DMS114 treated with DMSO at 0.1 percent for 48 hours (cell line): ENCODE data around the gene SNX10.
"Not testable (repeated sequence)": the region's sequence is repeated elsewhere in the genome, so short reads cannot be mapped to it uniquely, and the experiment has no call there.

ENCODE experiments used
- DNase-seq: peaks from one replicate; lab custom pipeline; 2025; ENCODE audit not compliant: unreplicated experiment; lab: John Stamatoyannopoulos, UW

Gene SNX10, protein sequence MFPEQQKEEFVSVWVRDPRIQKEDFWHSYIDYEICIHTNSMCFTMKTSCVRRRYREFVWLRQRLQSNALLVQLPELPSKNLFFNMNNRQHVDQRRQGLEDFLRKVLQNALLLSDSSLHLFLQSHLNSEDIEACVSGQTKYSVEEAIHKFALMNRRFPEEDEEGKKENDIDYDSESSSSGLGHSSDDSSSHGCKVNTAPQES

DNA sequence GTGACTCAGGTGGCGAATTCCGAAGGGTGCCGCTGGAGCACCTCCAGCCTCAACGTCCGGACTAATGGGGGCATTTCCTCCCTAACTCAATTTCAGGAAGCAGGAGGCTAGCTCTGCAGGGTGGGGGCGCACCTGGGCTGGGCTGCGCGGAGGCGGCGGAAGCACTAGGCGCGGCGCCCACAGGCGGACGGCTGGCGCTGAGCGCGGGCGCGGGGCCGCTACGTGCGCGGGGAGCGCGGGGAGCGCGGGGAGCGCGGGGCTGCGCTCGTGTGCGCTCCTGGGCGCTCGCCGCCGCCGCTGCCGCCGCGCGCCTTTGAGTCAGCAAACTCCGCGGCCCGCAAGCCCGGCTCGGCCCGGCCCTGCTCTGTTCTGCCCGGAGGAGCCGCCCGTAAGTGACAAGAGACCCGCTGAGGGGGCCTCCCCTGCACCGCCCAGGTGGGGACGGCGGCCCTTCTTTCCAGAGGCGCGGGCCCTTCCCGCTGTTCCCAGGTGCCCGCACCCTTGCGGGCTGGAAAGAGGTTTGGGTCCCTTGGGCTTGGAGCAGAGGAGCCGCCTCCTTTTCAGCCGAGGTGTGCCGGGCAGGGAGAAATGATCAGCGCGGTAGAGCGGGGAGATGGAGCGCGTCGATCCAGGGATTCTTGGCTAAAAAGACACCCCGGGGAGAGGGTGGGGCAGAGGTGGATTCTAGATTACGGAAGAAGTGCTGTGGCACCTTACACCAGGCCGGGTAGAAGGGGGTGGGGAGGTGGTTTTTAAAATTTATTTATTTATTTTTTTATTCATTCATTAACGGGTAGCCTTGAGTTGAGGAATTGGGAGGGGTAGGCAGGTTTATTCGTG is at the start of gene SNX10:
TSS of gene SNX10 (plus strand) at position 164 of the 840 bp plus-strand sequence. CDS start 54,581 bp downstream, outside the sequence.
- DNase-seq: peak; percentile 31

DNA sequence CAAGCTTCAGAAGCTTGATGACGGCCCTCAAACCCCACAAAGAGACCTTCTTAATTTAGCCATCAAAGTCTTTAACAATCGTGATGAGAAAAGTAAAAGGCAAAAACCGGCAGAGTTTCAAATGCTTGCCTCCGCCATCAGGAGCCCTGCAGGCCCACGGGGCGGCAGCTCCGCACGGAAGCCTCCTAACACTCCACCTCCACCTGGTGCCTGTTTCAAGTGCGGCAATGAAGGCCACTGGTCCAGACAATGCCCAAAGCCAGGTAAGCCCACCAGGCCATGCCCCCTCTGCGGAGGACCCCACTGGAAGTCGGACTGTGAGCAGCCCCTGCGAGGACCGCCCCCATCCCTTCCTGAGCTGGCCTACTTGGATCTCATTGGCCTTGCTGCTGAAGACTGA is 46.5 kb upstream of the SNX10 start:
- DNase-seq: no peak

DNA sequence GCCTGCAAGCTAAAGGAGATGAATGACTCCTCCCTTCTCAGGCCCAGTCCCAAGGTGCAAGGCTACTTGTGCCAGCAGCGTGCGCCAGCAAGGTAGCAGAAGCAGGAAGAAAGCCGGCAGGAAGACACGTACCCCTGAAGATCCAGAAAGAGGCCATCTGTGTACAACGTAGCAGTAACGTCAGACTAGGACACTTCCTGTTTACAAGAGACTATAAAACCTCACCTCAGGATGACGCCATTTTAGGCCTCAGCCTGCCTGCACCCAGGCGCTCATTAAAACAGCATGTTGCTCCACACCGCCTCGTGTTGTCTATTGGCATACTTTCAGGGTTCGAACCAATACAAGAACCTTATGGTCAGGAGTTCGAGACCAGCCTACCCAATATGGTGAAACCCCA is 41.4 kb upstream of the SNX10 start:
- no peak for DNase-seq

DNA sequence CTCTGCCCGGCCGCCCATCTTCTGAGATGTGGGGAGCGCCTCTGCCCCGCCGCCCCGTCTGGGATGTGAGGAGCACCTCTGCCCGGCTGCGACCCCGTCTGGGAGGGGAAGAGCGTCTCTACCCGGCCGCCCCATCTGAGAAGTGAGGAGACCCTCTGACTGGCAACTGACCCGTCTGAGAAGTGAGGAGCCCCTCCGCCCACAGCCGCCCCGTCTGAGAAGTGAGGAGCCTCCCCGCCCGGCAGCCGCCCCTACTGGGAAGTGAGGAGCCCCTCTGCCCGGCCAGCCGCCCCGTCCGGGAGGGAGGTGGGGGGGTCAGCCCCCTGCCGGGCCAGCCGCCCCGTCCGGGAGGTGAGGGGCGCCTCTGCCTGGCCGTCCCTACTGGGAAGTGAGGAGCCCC is 29.8 kb upstream of the SNX10 start:
- not testable (repeated sequence) for DNase-seq

DNA sequence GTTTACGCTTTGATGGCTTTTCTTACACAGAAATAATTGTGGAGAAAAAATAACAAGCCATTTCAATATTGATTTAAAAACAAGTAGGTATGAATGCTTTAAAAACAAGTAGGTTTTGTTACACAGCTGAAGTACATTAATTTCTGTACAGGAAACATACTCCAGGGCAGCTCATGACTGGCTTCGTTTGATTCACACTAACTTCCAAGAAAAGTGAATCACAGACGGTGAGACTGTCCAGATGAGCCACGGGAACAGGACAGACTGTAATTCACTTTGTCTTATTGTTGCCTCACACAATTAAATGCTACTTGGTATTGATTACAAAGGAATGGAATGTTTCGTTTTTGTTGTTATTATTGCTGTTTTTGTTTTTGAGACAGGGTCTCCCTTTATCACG is 26.6 kb upstream of the SNX10 start:
- DNase-seq: no peak

DNA sequence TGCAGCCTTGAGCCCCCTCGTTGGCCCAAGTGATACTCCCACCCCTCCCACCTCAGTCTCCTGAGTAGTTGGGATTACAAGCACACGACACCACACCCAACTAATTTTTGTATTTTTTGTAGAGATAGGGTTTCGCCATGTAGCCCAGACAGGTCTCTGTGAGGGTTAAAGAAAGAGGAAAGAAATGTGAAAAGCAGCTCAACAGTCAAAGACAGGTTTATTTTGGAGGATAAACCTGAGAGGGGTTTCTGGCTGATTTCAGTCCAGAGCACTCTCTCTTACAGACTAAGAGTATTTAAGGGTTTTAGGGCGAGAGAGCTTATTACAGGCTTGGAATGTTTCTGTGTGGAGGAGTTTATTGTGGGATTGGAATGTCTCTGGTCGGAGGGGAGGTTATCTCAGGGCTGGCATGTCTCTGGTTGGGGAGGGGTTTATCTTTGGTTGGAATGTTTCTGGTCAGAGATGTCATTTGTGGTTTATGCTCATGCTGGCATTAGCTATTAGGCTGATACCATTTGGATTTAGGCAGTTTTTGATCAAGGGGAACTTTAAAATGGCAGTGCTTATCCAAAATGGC is 26.1 kb upstream of the SNX10 start:
- DNase-seq: no peak

DNA sequence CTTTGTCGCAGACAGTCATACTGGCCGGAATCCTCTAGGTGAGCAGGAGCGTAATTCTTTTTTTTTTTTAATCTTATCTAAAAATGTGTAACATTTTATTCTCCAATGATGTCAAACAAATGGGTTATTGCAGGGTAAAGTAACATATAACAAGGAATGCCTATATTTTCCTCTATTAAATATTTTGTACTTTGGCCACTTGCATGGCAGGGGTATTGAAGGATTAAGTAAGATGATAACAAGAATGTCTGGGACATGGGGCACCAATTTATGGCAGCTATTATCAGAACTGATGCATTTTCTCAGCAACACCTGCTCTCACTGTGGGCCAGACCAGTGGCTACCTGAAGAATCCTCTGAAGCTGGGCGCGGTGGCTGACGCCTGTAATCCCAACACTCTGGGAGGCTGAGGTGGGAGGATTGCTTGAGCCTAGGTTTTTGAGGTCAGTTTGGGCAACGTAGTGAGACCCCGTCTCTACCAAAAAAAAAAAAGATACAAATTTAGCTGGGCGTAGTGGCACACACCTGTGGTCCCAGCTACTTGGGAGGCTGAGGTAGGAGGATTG is 24.0 kb upstream of the SNX10 start:
- DNase-seq: no peak

DNA sequence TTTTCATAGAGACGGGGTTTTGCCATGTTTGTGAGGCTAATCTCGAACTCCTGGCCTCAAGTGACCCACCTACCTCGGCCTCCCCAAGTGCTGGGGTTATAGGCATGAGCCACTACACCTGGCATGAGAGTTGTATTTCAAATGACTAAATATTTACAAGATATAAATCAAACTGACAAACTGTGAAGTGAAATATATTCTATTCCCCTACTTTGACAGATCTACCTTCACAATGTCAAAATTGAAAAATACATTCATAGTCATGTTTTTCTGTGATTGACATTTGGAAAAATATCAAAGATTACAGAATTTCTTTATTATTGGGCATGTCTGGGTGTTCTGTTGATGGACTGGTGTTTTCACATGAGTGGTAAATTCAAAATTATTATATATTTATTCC is 16.4 kb upstream of the SNX10 start:
- no peak for DNase-seq

DNA sequence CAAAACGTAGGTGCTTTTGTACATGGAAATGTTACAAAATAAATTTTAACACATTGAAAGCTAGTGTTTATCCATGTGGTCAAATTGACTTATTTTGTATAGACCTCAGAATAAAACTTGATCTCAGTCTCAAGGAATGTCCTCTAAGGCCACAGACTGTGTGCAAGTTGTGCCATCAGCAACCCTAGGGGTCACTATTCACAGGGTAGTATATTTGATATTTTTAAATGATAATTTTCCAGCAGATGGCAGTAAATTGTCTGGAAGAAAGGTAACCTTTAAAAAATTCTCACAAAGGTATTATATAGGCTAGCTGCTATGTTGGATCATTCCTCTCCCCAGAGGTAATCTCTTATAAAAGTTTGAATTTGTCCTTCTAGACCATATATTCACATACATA is 12.9 kb upstream of the SNX10 start:
- no peak for DNase-seq

DNA sequence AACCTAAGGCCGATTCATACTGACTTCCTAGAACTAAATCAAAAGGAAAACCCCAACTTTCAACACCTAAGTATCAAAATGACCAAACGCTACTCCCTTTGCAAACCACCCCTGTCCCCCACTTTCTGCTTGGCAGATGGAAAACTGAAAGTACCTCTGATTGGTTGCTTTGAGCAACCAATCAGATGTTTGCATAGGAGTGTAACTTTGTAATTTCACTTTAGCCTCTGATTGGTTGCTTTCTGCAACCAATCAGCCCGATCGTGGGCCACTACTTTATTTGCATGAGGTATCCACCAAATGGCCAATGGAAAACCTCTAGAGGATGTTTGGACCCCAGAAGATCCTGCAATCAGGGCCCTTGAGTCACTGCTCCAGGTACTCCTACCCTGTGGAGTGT is 12.3 kb upstream of the SNX10 start:
- DNase-seq: no peak

DNA sequence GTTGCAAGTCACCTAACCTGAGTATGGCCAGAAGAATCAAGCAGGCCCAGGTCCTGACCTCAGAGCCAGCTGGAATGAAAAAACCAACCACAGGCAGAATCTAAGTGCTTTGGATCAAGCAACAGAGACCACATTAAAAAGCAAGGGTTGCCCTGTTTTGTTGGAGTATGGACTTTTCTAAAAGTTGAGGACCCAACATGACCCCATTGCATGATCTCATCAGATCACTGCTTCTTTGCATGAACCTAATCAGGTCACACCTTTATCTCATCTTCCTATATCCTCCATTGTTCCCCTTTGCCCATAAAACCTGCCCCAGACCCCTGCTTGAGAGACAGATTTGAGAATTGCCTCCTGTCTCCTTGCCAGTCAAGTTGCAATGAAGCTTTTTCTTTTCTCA is 11.6 kb upstream of the SNX10 start:
- DNase-seq: no peak

DNA sequence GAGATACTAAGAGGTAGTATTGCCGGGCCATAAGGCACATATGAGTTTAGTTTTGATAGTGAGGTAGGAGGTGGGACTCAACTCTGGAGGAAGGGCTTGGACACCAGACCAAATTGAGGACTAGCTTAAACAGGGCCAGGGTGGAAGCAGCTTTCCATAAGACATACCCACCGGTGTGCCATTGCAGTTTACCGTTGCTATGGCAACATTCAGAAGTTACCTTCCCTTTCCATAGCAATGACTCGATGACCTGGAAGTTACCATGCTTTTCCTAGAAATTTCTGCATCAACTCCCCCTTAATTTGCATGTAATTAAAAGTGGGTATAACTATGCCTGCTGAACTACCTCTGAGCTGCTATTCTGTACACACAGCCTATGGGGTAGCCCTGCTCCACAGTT is 10.9 kb upstream of the SNX10 start:
- no peak for DNase-seq

DNA sequence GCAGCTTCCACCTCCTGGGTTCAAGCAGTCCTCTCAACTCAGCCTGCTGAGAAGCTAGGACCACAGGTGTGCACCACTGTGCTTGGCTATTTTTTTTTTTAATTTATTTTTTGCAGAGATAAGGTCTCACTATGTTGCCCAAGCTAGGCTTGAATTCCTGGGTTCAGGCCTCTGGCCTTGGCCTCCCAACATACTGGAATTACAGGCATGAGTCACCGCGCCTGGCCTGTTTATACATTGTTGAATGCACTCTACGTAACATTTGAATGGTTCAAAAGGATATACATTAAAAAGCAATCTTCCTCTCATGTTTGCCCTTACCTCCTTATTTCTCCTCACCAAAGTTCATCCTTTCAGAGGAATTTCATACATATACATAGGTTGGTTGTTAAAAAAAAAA is 7.2 kb upstream of the SNX10 start:
- DNase-seq: no peak

DNA sequence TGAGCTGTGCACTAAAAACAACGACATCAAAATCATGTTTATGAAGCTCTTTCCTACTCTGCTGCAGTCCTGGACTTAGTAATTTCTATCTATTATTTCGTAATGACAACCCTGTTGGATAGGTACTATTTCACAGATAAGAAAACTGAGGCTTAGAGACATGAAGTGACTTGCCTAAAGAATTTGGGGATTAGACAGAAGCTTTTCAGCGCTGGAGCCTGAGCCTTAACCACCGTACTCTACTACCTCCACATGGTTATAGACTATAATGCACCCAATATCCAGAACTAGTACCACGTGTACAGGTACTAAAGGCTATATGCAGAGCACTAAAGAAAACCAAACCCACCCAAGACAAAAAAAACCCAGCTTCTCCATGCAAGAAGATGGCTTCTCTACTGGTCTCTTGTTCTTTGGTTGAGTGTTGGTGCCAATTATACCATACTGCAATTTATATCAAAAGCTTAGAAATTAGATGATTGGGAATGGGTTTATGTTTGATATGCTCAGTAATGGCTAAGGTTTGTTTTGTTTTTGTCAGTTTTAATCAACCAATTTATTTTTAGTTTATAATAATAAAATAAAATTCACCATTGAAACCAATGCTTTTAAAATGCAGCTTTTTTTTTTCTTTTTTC is 6.5 kb upstream of the SNX10 start:
- peak; percentile 53 for DNase-seq

DNA sequence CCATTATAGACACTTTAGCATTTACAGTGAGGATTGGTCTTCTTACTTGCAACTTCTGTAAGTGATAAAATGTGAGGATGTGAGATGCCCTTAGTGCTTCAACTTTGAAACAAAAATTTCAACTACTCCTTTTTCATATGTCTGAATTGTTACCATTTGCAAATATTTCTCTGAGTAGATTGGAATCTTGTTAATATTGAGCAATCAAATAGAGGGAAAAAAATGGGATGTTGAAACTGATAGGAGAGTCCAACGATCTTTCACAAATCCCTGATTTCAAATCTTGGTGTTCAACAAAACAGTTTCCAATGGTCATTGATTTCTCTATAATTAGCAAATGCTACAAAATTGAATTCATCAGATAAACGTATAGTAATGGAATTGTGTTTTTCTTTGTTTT is 5.5 kb upstream of the SNX10 start:
- DNase-seq: no peak

DNA sequence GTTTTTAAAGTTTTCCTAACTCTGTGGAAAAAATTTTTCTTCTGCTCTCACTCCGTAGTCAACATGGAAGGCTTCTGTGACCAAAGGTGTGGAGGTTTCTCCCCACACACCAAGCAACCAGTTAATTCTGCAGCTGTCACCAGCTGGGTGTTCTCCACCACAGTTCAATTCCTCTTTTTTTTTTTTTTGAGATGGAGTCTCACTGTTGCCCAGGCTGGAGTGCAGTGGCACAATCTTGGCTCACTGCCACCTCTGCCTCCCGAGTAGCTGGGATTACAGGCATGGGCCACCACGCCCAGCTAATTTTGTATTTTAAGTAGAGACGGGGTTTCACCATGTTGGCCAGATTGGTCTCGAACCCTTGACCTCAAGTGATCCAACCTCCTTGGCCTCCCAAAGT is 3.5 kb upstream of the SNX10 start:
- not testable (repeated sequence) for DNase-seq

DNA sequence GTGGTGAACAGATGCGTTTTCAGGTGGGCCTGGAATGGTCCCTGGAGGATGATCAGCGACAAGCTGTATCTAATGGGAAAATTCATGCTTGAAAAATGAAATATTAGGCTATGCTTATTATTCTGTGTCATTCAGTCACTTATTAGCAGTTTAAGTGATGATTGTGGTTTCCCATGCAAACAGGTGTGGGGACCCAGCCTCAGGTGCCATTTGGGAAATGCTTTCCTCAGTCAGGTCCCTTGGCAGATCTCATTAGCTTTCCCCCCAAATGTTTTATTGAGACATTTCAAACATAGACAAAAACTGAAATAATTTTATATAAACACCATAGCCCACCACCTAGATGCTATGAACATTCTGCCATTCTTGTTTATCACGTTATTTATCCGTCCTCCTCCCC is 411 bp upstream of the SNX10 start:
- no peak for DNase-seq

DNA sequence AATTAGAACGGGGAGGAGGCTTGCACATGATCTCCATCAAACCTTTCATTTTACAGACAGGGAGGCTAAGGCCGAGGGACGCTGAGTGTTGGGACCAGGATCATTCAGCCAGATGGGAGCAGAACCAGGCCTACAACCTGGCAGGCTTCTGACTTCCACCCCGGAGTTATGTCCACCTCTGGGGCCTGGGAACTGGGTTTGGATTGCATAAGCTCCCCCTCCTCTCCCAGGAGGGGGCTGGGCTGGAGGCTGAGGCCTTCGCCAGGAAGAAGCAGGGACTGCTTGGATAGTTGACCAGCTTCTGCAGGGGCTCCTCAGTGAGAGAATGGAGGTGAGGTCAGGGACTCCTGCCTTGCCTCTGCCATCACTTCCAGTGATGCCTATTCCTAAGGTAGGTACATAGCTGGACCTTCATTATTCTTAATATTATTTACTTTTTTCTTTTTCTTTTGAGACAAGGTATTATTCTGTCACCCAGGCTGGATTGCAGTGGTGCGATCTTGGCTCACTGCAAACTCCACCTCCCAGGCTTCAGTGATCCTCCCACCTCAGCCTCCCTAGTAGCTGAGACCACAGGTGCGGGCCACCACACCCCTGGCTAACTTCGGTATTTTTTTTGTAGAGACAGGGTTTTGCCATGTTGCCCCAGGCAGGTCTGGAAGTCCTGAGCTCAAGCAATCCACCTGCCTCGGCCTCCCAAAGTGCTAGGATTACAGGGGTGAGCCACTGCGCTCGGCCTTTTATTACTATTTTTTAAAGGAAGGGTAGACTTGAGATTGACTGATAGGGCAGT is 1.3 kb downstream of the SNX10 start:
- no peak for DNase-seq

DNA sequence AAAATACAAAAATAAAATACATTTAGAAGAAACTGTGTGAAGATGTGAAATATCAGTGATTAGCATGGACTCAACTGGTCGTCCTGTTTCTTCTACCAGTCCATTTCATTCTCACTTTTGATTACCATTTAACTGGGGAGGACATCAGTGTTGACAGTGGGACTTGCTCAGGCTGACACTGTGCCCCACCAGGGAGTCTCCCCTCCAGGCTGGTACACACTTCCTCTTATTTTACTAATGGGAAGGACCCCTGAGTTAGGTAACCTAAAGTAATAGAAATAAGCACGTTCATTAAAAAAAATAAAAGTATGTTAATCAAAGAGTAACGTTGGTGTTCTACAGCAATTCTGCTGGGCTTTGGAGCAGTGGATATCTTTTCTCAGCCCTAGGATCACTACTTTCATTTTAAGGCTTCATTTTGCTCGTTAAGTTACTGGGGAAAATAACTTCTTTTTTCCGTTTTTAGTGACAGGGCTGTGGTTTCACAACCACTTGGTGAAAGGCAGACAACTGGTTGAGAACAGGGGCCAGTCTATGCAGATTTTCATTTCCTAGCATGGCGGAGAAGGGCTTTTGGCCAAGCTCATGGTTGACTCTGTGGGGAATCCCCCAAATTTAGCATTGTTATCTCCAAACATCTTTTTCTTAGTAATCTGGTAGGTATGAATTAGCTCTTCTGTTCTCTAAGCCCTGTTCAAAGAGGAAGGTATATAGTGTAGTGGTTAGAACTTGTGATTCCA is 2.1 kb downstream of the SNX10 start:
- no peak for DNase-seq

DNA sequence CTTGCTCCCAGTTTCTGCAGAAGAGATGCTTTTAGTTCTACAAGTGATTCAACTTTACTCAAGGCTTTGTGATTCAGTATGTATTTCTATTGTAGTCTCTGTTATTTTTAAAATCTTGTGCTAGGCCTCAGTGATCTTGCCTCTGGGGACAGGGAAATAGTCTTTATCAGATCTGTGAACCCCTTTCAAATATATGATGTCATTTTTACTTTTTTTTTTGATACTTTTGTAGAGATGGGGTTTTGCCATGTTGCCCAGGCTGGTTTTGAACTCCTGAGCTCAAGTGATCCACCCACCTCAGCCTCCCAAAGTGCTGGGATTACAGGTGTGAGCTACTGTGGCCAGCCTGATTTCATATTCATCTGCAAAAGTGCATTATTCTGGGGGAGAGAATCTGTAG is 3.4 kb downstream of the SNX10 start:
- no peak for DNase-seq
